ENCODE measurements around the gene SNRNP40. TPM values are rescaled to one million over a fixed set of nuclear protein-coding genes. Genes with fewer than 3 reads are reported as not detected.

SNRNP40 gene
- 47.5 to 66.3 TPM (median 57.4 TPM) in 3 replicates for polyA plus RNA-seq
- 22.4 TPM for polyA plus RNA-seq (2011; ENCODE audit: low read depth)
- polyA plus RNA-seq (2011; cell fraction: cytosol; rRNA removed) = 39.4 and 57.0 TPM in 2 replicates
- 40.7 and 43.2 TPM in 2 replicates for polyA plus RNA-seq (2011; cell fraction: nucleus; rRNA removed)
- 35.0 and 39.6 TPM in 2 replicates for polyA plus RNA-seq (2012; ENCODE audit: low replicate concordance)
- 31.5 to 98.6 TPM (median 75.5 TPM) in 3 replicates for polyA minus RNA-seq
- 46.8 TPM for polyA minus RNA-seq (2011; cell fraction: cytosol; rRNA and poly(A)+ RNA removed)
- polyA minus RNA-seq (2011; cell fraction: nucleus; rRNA and poly(A)+ RNA removed) = 22.9 and 41.3 TPM in 2 replicates

- peak within 1 kb of the TSS; percentile 73 for H3K4me2 ChIP-seq (ENCODE audit: control insufficient read depth, extremely low read depth, insufficient read depth, low read depth, low read length)
- no peaks in the 10 kb centered on the region for H4K20me1 ChIP-seq (ENCODE audit: control insufficient read depth, extremely low read depth, insufficient read depth, low read length)
- peaks cover 65% of the 10 kb centered on the region for H3K79me2 ChIP-seq (ENCODE audit: control insufficient read depth, insufficient read depth, low read length)
- FAIRE-seq (peak; percentile 60), DNase-seq (ENCODE audit: low read depth, low spot score) (peak; percentile 98)
- no peaks in the 10 kb centered on the region for H3K27me3 ChIP-seq (ENCODE audit: control insufficient read depth, extremely low read depth, insufficient read depth, low read length)
- H3K9me3 ChIP-seq (ENCODE audit: control insufficient read depth, low read depth, low read length) = no peaks in the 10 kb centered on the region
- H2AFZ ChIP-seq (ENCODE audit: control insufficient read depth, low read length) = peak within 1 kb of the TSS; percentile 96
- peak within 1 kb of the TSS; percentile 70 to 98 (median 96) for H3K4me3 ChIP-seq (ENCODE audit: control insufficient read depth in 2 of 3, extremely low read depth in 1 of 3, insufficient read depth in 2 of 3, low read depth in 1 of 3, low read length in 3 of 3)
- dilution Hi-C loops (cut with MboI; ENCODE audit: extremely low pct_ligation_motif_present, low sequenced_read_pairs) = no loop called here
- TF ChIP-seq EZH2 (IDR thresholded peaks at IDR 0.05; ENCODE audit: low read length) (no peak), CTCF (optimal IDR thresholded peaks at IDR 0.05 in 1 of 3, IDR thresholded peaks at IDR 0.05 in 1 of 3, conservative IDR thresholded peaks at IDR 0.05 in 1 of 3; ENCODE audit: extremely low read depth in 1 of 3, insufficient read depth in 2 of 3, low read length in 3 of 3) (peak in 1 of 3 experiments; percentile 32)
- peaks cover 10 to 14% of the 10 kb centered on the region in 2 experiments for H3K36me3 ChIP-seq (ENCODE audit: control insufficient read depth in 2 of 2, extremely low read depth in 1 of 2, insufficient read depth in 2 of 2, low read length in 2 of 2)
- H3K27ac ChIP-seq (ENCODE audit: control insufficient read depth, insufficient read depth, low read length) = peak within 1 kb of the TSS; percentile 90
- peaks cover 2% of the 10 kb centered on the region for H3K9me1 ChIP-seq (ENCODE audit: control insufficient read depth, extremely low read depth, insufficient read depth, low read length)
- peak within 1 kb of the TSS; percentile 97 for H3K9ac ChIP-seq (ENCODE audit: control insufficient read depth, extremely low read depth, insufficient read depth, low read length)
- peaks cover 24% of the 10 kb centered on the region for H3K4me1 ChIP-seq (ENCODE audit: control insufficient read depth, extremely low read depth, insufficient read depth, low read length)
Measured at GRCh38 chr1:31296486-31297276, at the start of gene SNRNP40, which contains the start of gene ZCCHC17. SNRNP40 (minus strand) TSS chr1:31296788; CDS start chr1:31296751, 37 bp downstream. ZCCHC17 (plus strand) TSS chr1:31297032; CDS start chr1:31310099, 13,067 bp downstream.

GRCh38 chr1:31345635-31346034 is 49.0 kb upstream of the SNRNP40 start:
- H3K4me3 ChIP-seq (ENCODE audit: control insufficient read depth in 2 of 3, extremely low read depth in 1 of 3, insufficient read depth in 2 of 3, low read depth in 1 of 3, low read length in 3 of 3) = no peak overlapping the region
- H3K4me2 ChIP-seq (ENCODE audit: control insufficient read depth, extremely low read depth, insufficient read depth, low read depth, low read length) = no peak overlapping the region
- no peaks in the 10 kb centered on the region for H3K27me3 ChIP-seq (ENCODE audit: control insufficient read depth, extremely low read depth, insufficient read depth, low read length)
- H3K4me1 ChIP-seq (ENCODE audit: control insufficient read depth, extremely low read depth, insufficient read depth, low read length) = no peaks in the 10 kb centered on the region
- DNase-seq (ENCODE audit: low read depth, low spot score) (no peak), FAIRE-seq (no peak)
- H4K20me1 ChIP-seq (ENCODE audit: control insufficient read depth, extremely low read depth, insufficient read depth, low read length) = no peaks in the 10 kb centered on the region
- TF ChIP-seq EZH2 (IDR thresholded peaks at IDR 0.05; ENCODE audit: low read length) = no peak
- TF ChIP-seq CTCF (optimal IDR thresholded peaks at IDR 0.05 in 1 of 3, IDR thresholded peaks at IDR 0.05 in 1 of 3, conservative IDR thresholded peaks at IDR 0.05 in 1 of 3; ENCODE audit: extremely low read depth in 1 of 3, insufficient read depth in 2 of 3, low read length in 3 of 3) = no peak
- H2AFZ ChIP-seq (ENCODE audit: control insufficient read depth, low read length) = no peak overlapping the region
- no peaks in the 10 kb centered on the region for H3K9me1 ChIP-seq (ENCODE audit: control insufficient read depth, extremely low read depth, insufficient read depth, low read length)
- dilution Hi-C loops (cut with MboI; ENCODE audit: extremely low pct_ligation_motif_present, low sequenced_read_pairs) = no loop called here
- no peak overlapping the region for H3K9ac ChIP-seq (ENCODE audit: control insufficient read depth, extremely low read depth, insufficient read depth, low read length)
- H3K27ac ChIP-seq (ENCODE audit: control insufficient read depth, insufficient read depth, low read length) = no peak overlapping the region
- peaks cover 12 to 13% of the 10 kb centered on the region in 2 experiments for H3K36me3 ChIP-seq (ENCODE audit: control insufficient read depth in 2 of 2, extremely low read depth in 1 of 2, insufficient read depth in 2 of 2, low read length in 2 of 2)
- H3K9me3 ChIP-seq (ENCODE audit: control insufficient read depth, low read depth, low read length) = no peaks in the 10 kb centered on the region
- no peaks in the 10 kb centered on the region for H3K79me2 ChIP-seq (ENCODE audit: control insufficient read depth, insufficient read depth, low read length)

Measured in keratinocyte (primary cell).